Iris pigment epithelial cell (primary cell): ENCODE results near the gene ACTR10.
"Not testable (repeated sequence)": the region's sequence is repeated elsewhere in the genome, so short reads cannot be mapped to it uniquely, and the experiment has no call there.

Source experiments
- DNase-seq: peaks from one replicate; pipeline ENCODE4 v3.0.0-alpha.2; 2011; ENCODE audit warnings: low read depth

Gene ACTR10

GRCh38 chr14:58216544-58216943 is 16.6 kb downstream of the ACTR10 start:
- peak; percentile 51 for DNase-seq

DNA sequence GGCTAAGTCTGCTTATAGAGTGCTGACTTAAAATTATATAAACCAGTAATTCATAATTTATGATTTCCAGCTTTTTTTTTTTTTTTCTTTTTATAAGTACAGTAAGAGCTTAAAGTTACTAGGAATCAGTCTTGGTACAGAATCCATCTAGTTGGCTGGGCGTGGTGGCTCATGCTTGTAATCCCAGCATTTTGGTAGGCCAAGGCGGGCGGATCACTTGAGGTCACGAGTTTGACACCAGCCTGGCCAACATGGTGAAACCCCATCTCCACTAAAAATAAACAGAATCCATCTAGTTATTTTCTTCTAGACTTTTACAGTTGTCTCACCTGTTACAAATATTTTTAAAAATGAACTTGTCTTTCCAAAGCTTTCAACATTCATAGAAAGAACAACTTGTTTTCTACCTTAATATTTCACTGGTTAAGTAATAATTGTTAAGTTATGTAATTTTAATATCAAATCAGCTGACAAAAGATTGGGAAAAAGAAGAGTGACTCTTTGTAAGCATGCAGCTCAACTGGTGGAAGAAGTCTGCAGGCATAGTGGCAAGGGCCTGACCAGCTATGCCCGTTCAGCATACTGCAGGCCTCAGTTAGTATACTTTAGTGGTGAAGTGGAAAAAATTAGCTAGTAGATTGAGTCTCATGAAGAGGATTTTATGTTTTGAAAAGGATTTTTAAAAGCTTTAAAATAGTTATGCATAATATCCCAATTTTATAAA is 27.3 kb downstream of the ACTR10 start:
- DNase-seq, result no peak

GRCh38 chr14:58238252-58239243 is 38.6 kb downstream of the ACTR10 start:
- peak; percentile 27 for DNase-seq

- peak; percentile 47 for DNase-seq
Measured at GRCh38 chr14:58239244-58240195, 39.6 kb downstream of the ACTR10 start.

GRCh38 chr14:58243790-58244555 is 44.0 kb downstream of the ACTR10 start:
- DNase-seq, result peak; percentile 30

- DNase-seq, result peak; percentile 97
Measured at GRCh38 chr14:58244556-58245387, 44.8 kb downstream of the ACTR10 start, which contains the start of gene PSMA3. Gene PSMA3 (plus strand): TSS chr14:58244843. CDS start chr14:58244921, 78 bp downstream.

GRCh38 chr14:58245562-58245961 is 45.6 kb downstream of the ACTR10 start:
- DNase-seq, result no peak

GRCh38 chr14:58249611-58250010 is 49.7 kb downstream of the ACTR10 start:
- no peak for DNase-seq

GRCh38 chr14:58258156-58258555 is 58.2 kb downstream of the ACTR10 start:
- DNase-seq, result no peak

- DNase-seq, result not testable (repeated sequence)
Measured at GRCh38 chr14:58262005-58262404, 62.1 kb downstream of the ACTR10 start.

DNA sequence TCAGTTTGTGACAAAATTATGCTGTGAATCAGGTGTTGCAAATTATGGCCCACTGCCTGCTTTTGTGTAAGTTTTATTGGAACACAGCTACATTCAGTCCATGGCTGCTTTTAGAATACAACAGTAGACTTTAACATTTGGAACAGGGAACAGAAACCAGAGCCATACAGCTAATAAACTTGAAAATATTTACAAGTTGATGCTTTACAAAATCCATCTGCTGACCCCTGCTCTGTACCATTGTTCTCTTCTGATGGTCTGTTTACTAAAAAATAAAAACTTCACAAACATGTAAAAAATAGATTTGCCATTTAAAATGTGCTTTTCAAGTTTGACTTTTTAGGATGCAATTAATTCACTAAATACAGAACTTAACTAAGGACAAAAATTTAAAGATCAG is 65.5 kb downstream of the ACTR10 start:
- DNase-seq, result no peak

- peak; percentile 41 for DNase-seq
Measured at GRCh38 chr14:58270628-58271027, 70.7 kb downstream of the ACTR10 start.

DNA sequence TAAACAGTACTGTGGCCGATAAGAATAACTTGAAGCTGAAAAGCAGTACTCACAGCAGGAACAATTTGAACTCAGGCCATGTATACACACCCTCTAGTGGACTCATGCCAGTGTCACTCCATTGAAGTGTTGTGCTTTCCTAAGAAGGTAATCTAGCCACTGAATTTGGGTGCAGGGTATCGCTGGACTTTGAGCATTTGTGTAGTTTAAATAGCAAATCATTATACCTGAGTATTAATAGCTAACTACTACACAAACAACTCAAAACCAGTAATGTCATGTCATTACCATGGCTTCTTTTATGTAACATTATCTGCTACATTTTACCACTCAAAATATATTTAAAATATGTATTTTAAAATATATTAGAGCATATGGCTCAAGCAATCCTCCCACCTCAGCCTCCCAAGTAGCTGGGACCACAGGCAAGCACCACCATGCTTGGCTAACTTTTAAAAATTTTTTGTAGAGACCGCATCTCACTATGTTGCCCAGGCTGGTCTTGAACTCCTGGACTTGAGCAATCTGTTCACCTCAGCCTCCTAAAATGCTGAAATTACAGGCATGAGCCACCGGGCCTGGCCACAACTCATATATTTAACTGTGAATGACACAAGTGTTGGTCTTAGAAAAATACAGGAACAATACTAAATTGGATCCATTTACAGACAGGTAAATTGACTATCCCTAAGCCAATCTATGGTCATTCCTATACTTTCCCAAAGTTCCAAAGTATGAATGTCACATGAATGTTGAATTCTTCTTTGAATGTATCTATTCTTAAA is 72.8 kb downstream of the ACTR10 start:
- DNase-seq, result peak; percentile 51

DNA sequence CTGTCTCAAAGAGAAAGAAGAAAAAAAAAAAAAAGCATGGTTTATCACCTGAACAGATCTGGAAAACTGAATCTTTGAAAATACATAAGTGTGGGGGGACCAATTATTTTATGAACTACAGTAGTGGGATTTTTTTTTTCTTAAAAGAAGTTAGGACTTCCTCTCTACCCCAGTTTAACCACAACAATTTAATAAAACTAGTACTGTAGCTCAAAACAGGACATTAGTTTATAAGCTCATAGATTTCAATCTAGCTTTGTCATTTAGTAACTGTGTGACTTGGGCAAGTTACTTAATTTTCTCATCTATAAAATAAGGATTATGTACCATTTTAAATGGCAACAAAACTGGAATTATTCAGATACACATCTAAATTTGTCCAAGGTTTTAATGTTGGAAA is 74.9 kb downstream of the ACTR10 start:
- DNase-seq, result no peak

- DNase-seq, result no peak
Measured at GRCh38 chr14:58275527-58276190, 75.7 kb downstream of the ACTR10 start.

GRCh38 chr14:58276208-58276607 is 76.3 kb downstream of the ACTR10 start:
- DNase-seq, result no peak

- no peak for DNase-seq
Measured at GRCh38 chr14:58278177-58278576, 78.2 kb downstream of the ACTR10 start.

- DNase-seq, result peak; percentile 96
Measured at GRCh38 chr14:58280954-58281787, 81.2 kb downstream of the ACTR10 start.
